Measurements from ENCODE around the gene NRP1. TPM values are rescaled to one million over a fixed set of nuclear protein-coding genes. Genes with fewer than 3 reads are reported as not detected.

Gene NRP1
- total RNA-seq, 1 experiment from 2014 or later, result 3.0 TPM

DNA sequence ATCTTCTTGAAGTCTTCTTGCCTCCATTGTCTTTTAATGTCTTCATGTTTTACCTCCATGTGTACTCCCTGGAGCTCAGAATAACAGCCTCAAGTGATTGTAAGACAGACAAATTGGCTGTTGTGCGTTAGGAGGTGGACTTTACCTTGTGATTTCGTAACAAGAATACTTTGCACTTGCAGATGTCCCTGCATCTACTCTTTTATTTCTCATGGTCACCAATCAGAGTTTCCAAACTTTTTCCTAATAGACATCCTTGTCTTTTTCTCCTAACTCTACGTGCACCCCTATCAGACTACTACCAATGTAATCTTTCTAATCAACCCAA, 172.3 kb downstream of the NRP1 start:
- ATAC-seq (no peak), DNase-seq (ENCODE audit: low spot score) (no peak)
- ChIA-PET POLR2A (no interaction called here), CTCF (interaction anchor here (2.4 kb wide), 1 partner anchor 31 kb away, joined by 6 read pairs; no protein-coding TSS in a partner anchor)
- Mint-ChIP-seq H3K4me1 (peaks cover 36% of the 10 kb centered on the region), H3K9me3 (no peaks in the 10 kb centered on the region), H3K4me3 (no peak overlapping the region), H3K27me3 (ENCODE audit: low read depth) (no peaks in the 10 kb centered on the region), H3K27ac (no peak overlapping the region), H3K36me3 (no peaks in the 10 kb centered on the region)
- TF ChIP-seq, protein P1, sequence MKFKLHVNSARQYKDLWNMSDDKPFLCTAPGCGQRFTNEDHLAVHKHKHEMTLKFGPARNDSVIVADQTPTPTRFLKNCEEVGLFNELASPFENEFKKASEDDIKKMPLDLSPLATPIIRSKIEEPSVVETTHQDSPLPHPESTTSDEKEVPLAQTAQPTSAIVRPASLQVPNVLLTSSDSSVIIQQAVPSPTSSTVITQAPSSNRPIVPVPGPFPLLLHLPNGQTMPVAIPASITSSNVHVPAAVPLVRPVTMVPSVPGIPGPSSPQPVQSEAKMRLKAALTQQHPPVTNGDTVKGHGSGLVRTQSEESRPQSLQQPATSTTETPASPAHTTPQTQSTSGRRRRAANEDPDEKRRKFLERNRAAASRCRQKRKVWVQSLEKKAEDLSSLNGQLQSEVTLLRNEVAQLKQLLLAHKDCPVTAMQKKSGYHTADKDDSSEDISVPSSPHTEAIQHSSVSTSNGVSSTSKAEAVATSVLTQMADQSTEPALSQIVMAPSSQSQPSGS (CRISPR knock-in tag; IDR thresholded peaks at IDR 0.05; ENCODE audit: borderline replicate concordance, low read depth), result no peak
- TF ChIP-seq, protein P2, sequence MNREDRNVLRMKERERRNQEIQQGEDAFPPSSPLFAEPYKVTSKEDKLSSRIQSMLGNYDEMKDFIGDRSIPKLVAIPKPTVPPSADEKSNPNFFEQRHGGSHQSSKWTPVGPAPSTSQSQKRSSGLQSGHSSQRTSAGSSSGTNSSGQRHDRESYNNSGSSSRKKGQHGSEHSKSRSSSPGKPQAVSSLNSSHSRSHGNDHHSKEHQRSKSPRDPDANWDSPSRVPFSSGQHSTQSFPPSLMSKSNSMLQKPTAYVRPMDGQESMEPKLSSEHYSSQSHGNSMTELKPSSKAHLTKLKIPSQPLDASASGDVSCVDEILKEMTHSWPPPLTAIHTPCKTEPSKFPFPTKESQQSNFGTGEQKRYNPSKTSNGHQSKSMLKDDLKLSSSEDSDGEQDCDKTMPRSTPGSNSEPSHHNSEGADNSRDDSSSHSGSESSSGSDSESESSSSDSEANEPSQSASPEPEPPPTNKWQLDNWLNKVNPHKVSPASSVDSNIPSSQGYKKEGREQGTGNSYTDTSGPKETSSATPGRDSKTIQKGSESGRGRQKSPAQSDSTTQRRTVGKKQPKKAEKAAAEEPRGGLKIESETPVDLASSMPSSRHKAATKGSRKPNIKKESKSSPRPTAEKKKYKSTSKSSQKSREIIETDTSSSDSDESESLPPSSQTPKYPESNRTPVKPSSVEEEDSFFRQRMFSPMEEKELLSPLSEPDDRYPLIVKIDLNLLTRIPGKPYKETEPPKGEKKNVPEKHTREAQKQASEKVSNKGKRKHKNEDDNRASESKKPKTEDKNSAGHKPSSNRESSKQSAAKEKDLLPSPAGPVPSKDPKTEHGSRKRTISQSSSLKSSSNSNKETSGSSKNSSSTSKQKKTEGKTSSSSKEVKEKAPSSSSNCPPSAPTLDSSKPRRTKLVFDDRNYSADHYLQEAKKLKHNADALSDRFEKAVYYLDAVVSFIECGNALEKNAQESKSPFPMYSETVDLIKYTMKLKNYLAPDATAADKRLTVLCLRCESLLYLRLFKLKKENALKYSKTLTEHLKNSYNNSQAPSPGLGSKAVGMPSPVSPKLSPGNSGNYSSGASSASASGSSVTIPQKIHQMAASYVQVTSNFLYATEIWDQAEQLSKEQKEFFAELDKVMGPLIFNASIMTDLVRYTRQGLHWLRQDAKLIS (CRISPR knock-in tag; IDR thresholded peaks at IDR 0.05; ENCODE audit: borderline replicate concordance), result no peak
- TF ChIP-seq TEAD4 (CRISPR knock-in tag; IDR thresholded peaks at IDR 0.05), result no peak
- TF ChIP-seq CTCF (IDR thresholded peaks at IDR 0.05), result no peak
- TF ChIP-seq, protein P3, sequence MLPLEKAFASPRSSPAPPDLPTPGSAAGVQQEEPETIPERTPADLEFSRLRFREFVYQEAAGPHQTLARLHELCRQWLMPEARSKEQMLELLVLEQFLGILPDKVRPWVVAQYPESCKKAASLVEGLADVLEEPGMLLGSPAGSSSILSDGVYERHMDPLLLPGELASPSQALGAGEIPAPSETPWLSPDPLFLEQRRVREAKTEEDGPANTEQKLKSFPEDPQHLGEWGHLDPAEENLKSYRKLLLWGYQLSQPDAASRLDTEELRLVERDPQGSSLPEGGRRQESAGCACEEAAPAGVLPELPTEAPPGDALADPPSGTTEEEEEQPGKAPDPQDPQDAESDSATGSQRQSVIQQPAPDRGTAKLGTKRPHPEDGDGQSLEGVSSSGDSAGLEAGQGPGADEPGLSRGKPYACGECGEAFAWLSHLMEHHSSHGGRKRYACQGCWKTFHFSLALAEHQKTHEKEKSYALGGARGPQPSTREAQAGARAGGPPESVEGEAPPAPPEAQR (CRISPR knock-in tag; IDR thresholded peaks at IDR 0.05), result no peak
- TF ChIP-seq ZNF671 (CRISPR knock-in tag; IDR thresholded peaks at IDR 0.05), result no peak
- no peak for TF ChIP-seq NFYB (CRISPR knock-in tag; conservative IDR thresholded peaks at IDR 0.05; ENCODE audit: low read depth)
- TF ChIP-seq HMGXB4 (CRISPR knock-in tag; IDR thresholded peaks at IDR 0.05), result no peak

DNA sequence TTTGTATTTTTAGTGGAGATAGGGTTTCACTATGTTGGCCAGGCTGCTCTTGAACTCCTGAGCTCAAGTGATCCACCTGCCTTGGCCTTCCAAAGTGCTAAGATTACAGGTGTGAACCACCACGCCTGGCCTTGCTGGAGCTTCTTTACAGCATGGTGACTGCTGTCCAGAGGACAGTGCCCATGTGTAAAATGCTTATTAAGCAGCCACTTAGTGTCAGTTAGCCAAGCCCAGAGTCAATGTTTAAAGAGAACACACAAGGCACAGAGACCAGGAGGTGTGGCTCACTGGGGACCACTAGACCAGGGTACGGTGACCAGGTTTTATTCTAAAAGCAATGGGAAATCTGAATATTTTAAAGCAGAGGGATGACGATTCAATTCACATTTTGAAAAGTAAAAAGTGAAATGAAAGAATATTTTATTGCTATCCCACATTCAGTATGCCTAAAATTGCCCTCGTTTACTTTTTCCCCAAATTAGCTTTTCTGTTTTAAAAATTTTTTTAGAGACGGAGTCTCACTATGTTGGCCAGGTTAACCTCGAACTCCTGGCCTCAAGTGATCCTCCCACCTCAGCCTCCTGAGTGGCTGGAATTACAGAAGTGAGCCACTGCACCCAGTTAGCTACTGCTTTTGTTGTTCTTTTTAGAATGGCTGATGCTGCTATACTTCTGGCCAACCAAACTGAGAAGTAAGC, 172.8 kb downstream of the NRP1 start:
- Mint-ChIP-seq H3K27ac (no peak overlapping the region), H3K4me1 (peaks cover 39% of the 10 kb centered on the region), H3K9me3 (no peaks in the 10 kb centered on the region), H3K4me3 (no peak overlapping the region), H3K36me3 (no peaks in the 10 kb centered on the region), H3K27me3 (ENCODE audit: low read depth) (no peaks in the 10 kb centered on the region)
- DNase-seq (ENCODE audit: low spot score) (no peak), ATAC-seq (no peak)
- TF ChIP-seq NR1H2 (CRISPR knock-in tag; IDR thresholded peaks at IDR 0.05) (no peak), MXD4 (CRISPR knock-in tag; IDR thresholded peaks at IDR 0.05; ENCODE audit: borderline replicate concordance) (no peak), NFATC4 (CRISPR knock-in tag; IDR thresholded peaks at IDR 0.05) (no peak), ZNF138 (CRISPR knock-in tag; conservative IDR thresholded peaks at IDR 0.05) (no peak), TEAD1 (CRISPR knock-in tag; IDR thresholded peaks at IDR 0.05) (no peak), RELA (CRISPR knock-in tag; IDR thresholded peaks at IDR 0.05; ENCODE audit: borderline replicate concordance) (no peak), PRRX2 (CRISPR knock-in tag; IDR thresholded peaks at IDR 0.05) (no peak), ESRRA (CRISPR knock-in tag; IDR thresholded peaks at IDR 0.05; ENCODE audit: borderline replicate concordance) (no peak), ARID4B (CRISPR knock-in tag; IDR thresholded peaks at IDR 0.05; ENCODE audit: borderline replicate concordance) (no peak)
- TF ChIP-seq, protein P3 (CRISPR knock-in tag; IDR thresholded peaks at IDR 0.05), result no peak
- ChIA-PET POLR2A (no interaction called here), CTCF (interaction anchor here (2.4 kb wide), 1 partner anchor 31 kb away, joined by 6 read pairs; no protein-coding TSS in a partner anchor)

All from WTC11 (cell line).